A549 (cell line): Measurements from ENCODE around the gene PALLD.

Source experiments
- BCL3 ChIP-seq: fragments of >200 bp; sonication (Bioruptor Twin); formaldehyde crosslinking; IDR thresholded peaks from 3 replicates; pipeline ENCODE4 v1.6.1; 2016
- CHD2 ChIP-seq: fragments of 150-350 bp; IDR thresholded peaks from 2 replicates; pipeline ENCODE4 v1.6.1; 2014; ENCODE audit warnings: low read length; ENCODE audit not compliant: partially characterized antibody
- CTCF ChIP-seq: fragments of >200 bp; sonication (Bioruptor Twin); formaldehyde crosslinking; IDR thresholded peaks from 3 replicates; pipeline ENCODE4 v1.5.1; 2016
- EHMT2 ChIP-seq: fragments of 200-600 bp; sonication (generic); IDR thresholded peaks from 2 replicates; pipeline ENCODE4 v1.6.1; 2016; ENCODE audit warnings: antibody characterized with exemption, low read depth, mild to moderate bottlenecking, moderate library complexity
- ELK1 ChIP-seq: fragments of 150-350 bp; IDR thresholded peaks from 2 replicates; pipeline ENCODE4 v1.6.1; 2014; ENCODE audit warnings: low read depth, mild to moderate bottlenecking, low read length
- EP300 ChIP-seq, 2 experiments: fragments of >200 bp; sonication (Bioruptor Twin); formaldehyde crosslinking; IDR thresholded peaks; 2 replicates in 1 of 2; 3 replicates in 1 of 2; pipeline ENCODE4 v1.6.1; 2016 to 2017
- HDAC2 ChIP-seq: fragments of 200-600 bp; sonication (generic); IDR thresholded peaks from 2 replicates; pipeline ENCODE4 v1.6.1; 2016
- HOXB13 ChIP-seq: fragments of 250-450 bp; sonication (Bioruptor Pico); IDR thresholded peaks from 2 replicates; pipeline ENCODE4 v1.5.0; 2020; ENCODE audit warnings: low read depth, mild to moderate bottlenecking, moderate library complexity
- HOXB5 ChIP-seq: fragments of 250-450 bp; sonication (Bioruptor Pico); IDR thresholded peaks from 2 replicates; pipeline ENCODE4 v1.5.0; 2020; ENCODE audit warnings: mild to moderate bottlenecking, moderate library complexity
- NR3C1 ChIP-seq: fragments of >200 bp; sonication (Bioruptor Twin); formaldehyde crosslinking; IDR thresholded peaks from 3 replicates; pipeline ENCODE4 v1.6.1; 2017
- POLR2A ChIP-seq: IDR thresholded peaks from 2 replicates; pipeline ENCODE4 v1.6.1; 2012; ENCODE audit warnings: mild to moderate bottlenecking, low read length
- RFX5 ChIP-seq: fragments of 450-650 bp; IDR thresholded peaks from 2 replicates; pipeline ENCODE4 v1.7.1; 2014; ENCODE audit warnings: antibody characterized with exemption, mild to moderate bottlenecking, moderate library complexity
- RNF2 ChIP-seq: fragments of 200-600 bp; sonication (generic); IDR thresholded peaks from 2 replicates; pipeline ENCODE4 v1.6.1; 2016; ENCODE audit warnings: low read depth, mild to moderate bottlenecking, antibody characterized with exemption, moderate library complexity, borderline replicate concordance

GRCh38 chr4:168731706-168732414 is 235.0 kb downstream of the PALLD start:
- TF ChIP-seq CTCF (no peak), HOXB5 (no peak), RNF2 (no peak), EP300 (IDR thresholded peaks at IDR 0.05) (no peak), CHD2 (no peak), POLR2A (no peak), HOXB13 (CRISPR knock-in tag) (no peak), ELK1 (no peak), NR3C1 (no peak), RFX5 (no peak), BCL3 (no peak), EHMT2 (no peak), HDAC2 (no peak)
